Measurements from ENCODE around the gene TOR2A. TPM values are rescaled to one million over a fixed set of nuclear protein-coding genes. Genes with fewer than 3 reads are reported as not detected.

The TOR2A gene
- polyA plus RNA-seq, 1 donor (not counting 4 experiments of a cell fraction or from before 2014, with no cell fraction given), result 2.3 TPM

GRCh38 chr9:127705577-127706379 lies 29.3 kb downstream of the TOR2A start:
- H3K9ac ChIP-seq (ENCODE audit: control insufficient read depth, extremely low read depth, insufficient read depth, low read length), result no peak overlapping the region

GRCh38 chr9:127703289-127703946 lies 31.7 kb downstream of the TOR2A start:
- Histone ChIP-seq H2AFZ (ENCODE audit: control insufficient read depth, low read length) (no peak overlapping the region), H3K9me1 (ENCODE audit: control insufficient read depth, extremely low read depth, insufficient read depth, low read length) (no peaks in the 10 kb centered on the region), H3K36me3 (ENCODE audit: control insufficient read depth in 2 of 2, extremely low read depth in 1 of 2, insufficient read depth in 2 of 2, low read length in 2 of 2) (no peaks in the 10 kb centered on the region), H3K79me2 (ENCODE audit: control insufficient read depth, insufficient read depth, low read length) (no peaks in the 10 kb centered on the region), H3K27ac (ENCODE audit: control insufficient read depth, insufficient read depth, low read length) (no peak overlapping the region), H3K9ac (ENCODE audit: control insufficient read depth, extremely low read depth, insufficient read depth, low read length) (no peak overlapping the region), H4K20me1 (ENCODE audit: control insufficient read depth, extremely low read depth, insufficient read depth, low read length) (no peaks in the 10 kb centered on the region), H3K4me2 (ENCODE audit: control insufficient read depth, extremely low read depth, insufficient read depth, low read depth, low read length) (no peak overlapping the region), H3K4me3 (ENCODE audit: control insufficient read depth in 2 of 3, extremely low read depth in 1 of 3, insufficient read depth in 2 of 3, low read depth in 1 of 3, low read length in 3 of 3) (no peak overlapping the region), H3K27me3 (ENCODE audit: control insufficient read depth, extremely low read depth, insufficient read depth, low read length) (no peaks in the 10 kb centered on the region), H3K4me1 (ENCODE audit: control insufficient read depth, extremely low read depth, insufficient read depth, low read length) (peaks cover 4% of the 10 kb centered on the region), H3K9me3 (ENCODE audit: control insufficient read depth, low read depth, low read length) (no peaks in the 10 kb centered on the region)
- TF ChIP-seq EZH2 (IDR thresholded peaks at IDR 0.05; ENCODE audit: low read length) (no peak), CTCF (optimal IDR thresholded peaks at IDR 0.05 in 1 of 3, IDR thresholded peaks at IDR 0.05 in 1 of 3, conservative IDR thresholded peaks at IDR 0.05 in 1 of 3; ENCODE audit: extremely low read depth in 1 of 3, insufficient read depth in 2 of 3, low read length in 3 of 3) (no peak)
- dilution Hi-C loops (cut with MboI; ENCODE audit: extremely low pct_ligation_motif_present, low sequenced_read_pairs), result no loop called here
- FAIRE-seq, result no peak
- no peak for DNase-seq (ENCODE audit: low read depth, low spot score)

More at GRCh38 chr9:127705577-127706379, 29.3 kb downstream of the TOR2A start:
- Histone ChIP-seq H3K4me1 (ENCODE audit: control insufficient read depth, extremely low read depth, insufficient read depth, low read length) (no peaks in the 10 kb centered on the region), H3K4me3 (ENCODE audit: control insufficient read depth in 2 of 3, extremely low read depth in 1 of 3, insufficient read depth in 2 of 3, low read depth in 1 of 3, low read length in 3 of 3) (no peak overlapping the region), H3K36me3 (ENCODE audit: control insufficient read depth in 2 of 2, extremely low read depth in 1 of 2, insufficient read depth in 2 of 2, low read length in 2 of 2) (no peaks in the 10 kb centered on the region), H3K4me2 (ENCODE audit: control insufficient read depth, extremely low read depth, insufficient read depth, low read depth, low read length) (no peak overlapping the region), H3K79me2 (ENCODE audit: control insufficient read depth, insufficient read depth, low read length) (no peaks in the 10 kb centered on the region), H3K9me3 (ENCODE audit: control insufficient read depth, low read depth, low read length) (no peaks in the 10 kb centered on the region), H2AFZ (ENCODE audit: control insufficient read depth, low read length) (no peak overlapping the region), H3K9me1 (ENCODE audit: control insufficient read depth, extremely low read depth, insufficient read depth, low read length) (no peaks in the 10 kb centered on the region), H3K27ac (ENCODE audit: control insufficient read depth, insufficient read depth, low read length) (no peak overlapping the region), H4K20me1 (ENCODE audit: control insufficient read depth, extremely low read depth, insufficient read depth, low read length) (no peaks in the 10 kb centered on the region), H3K27me3 (ENCODE audit: control insufficient read depth, extremely low read depth, insufficient read depth, low read length) (no peaks in the 10 kb centered on the region)
- DNase-seq (ENCODE audit: low read depth, low spot score) (no peak), FAIRE-seq (no peak)
- dilution Hi-C loops (cut with MboI; ENCODE audit: extremely low pct_ligation_motif_present, low sequenced_read_pairs), result no loop called here
- TF ChIP-seq EZH2 (IDR thresholded peaks at IDR 0.05; ENCODE audit: low read length), result no peak
